K562 (cell line): ENCODE results near the gene LMNTD2.

Experiments used
- KDM1A ChIP-seq, 2 experiments: fragments of 450-650 bp; IDR thresholded peaks; 2 replicates each; pipeline ENCODE4 v1.6.1; 2016; ENCODE audit warnings: mild to moderate bottlenecking in 2 of 2
- SPI1 ChIP-seq: IDR thresholded peaks from 2 replicates; pipeline ENCODE4 v1.6.1; 2011; ENCODE audit warnings: low read depth, low read length, control low read depth, borderline replicate concordance
- TF ChIP-seq, protein P1 (sequence below), 3 experiments: IDR thresholded peaks in 2 of 3; conservative IDR thresholded peaks in 1 of 3; 2 replicates each; pipeline ENCODE4 v1.5.1; 2011 to 2012; ENCODE audit warnings: low read length in 3 of 3, mild to moderate bottlenecking in 3 of 3, control low read depth in 2 of 3, improper control_type of control experiment in 1 of 3, inconsistent platforms in 1 of 3, low read depth in 1 of 3, mixed read lengths in 1 of 3, moderate library complexity in 1 of 3; ENCODE audit not compliant: insufficient read depth in 2 of 3

DNA sequence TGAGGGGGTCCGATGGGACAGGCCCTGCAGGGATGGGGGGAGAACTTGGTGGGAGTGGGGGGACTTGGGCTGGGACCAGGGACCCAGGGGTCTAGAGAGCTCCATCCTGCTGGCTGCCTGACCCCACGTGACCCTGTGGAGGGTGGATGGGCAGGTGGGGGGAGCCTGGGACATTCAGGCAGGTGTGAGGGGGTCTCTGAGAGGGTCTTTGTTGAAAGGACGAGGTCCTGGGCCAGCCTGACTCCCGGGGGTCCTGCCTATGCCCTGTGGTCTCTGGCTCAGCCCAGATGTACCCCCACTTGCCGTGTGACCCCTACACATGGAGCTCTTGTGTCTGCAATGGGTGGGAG is 15.7 kb downstream of the LMNTD2 start:
- TF ChIP-seq KDM1A (IDR thresholded peaks at IDR 0.05): no peak
- TF ChIP-seq, protein P1, sequence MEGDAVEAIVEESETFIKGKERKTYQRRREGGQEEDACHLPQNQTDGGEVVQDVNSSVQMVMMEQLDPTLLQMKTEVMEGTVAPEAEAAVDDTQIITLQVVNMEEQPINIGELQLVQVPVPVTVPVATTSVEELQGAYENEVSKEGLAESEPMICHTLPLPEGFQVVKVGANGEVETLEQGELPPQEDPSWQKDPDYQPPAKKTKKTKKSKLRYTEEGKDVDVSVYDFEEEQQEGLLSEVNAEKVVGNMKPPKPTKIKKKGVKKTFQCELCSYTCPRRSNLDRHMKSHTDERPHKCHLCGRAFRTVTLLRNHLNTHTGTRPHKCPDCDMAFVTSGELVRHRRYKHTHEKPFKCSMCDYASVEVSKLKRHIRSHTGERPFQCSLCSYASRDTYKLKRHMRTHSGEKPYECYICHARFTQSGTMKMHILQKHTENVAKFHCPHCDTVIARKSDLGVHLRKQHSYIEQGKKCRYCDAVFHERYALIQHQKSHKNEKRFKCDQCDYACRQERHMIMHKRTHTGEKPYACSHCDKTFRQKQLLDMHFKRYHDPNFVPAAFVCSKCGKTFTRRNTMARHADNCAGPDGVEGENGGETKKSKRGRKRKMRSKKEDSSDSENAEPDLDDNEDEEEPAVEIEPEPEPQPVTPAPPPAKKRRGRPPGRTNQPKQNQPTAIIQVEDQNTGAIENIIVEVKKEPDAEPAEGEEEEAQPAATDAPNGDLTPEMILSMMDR (IDR thresholded peaks at IDR 0.05 in 2 of 3, conservative IDR thresholded peaks at IDR 0.05 in 1 of 3; ENCODE audit: insufficient read depth in 2 of 3, low read depth in 1 of 3, low read length in 3 of 3): no peak
- TF ChIP-seq SPI1: no peak
